GM23338 (cell line): ENCODE measurements around the gene B4GALT1. TPM values are rescaled to one million over a fixed set of nuclear protein-coding genes. Genes with fewer than 3 reads are reported as not detected.

ENCODE experiments used
- ATAC-seq: fragments of 200-7000 bp; cut with Tn5 transposase; 3 replicates; pipeline ENCODE4 v1.9.1; 2020
- DNase-seq: peaks from one replicate; pipeline ENCODE4 v3.0.0-alpha.2; 2015; ENCODE audit warnings: low spot score
- H2AFZ ChIP-seq: fragments of 200-600 bp; sonication (generic); 2 replicates; pipeline ENCODE4 v1.8.0; 2016; ENCODE audit warnings: antibody characterized with exemption, mild to moderate bottlenecking, moderate library complexity
- H3F3A ChIP-seq: fragments of 200-600 bp; sonication (generic); replicated peaks from 2 replicates; pipeline ENCODE4 v1.8.0; 2017; ENCODE audit warnings: antibody characterized with exemption, mixed run types, low read depth
- H3K27ac ChIP-seq: fragments of 200-600 bp; sonication (generic); 2 replicates; pipeline ENCODE4 v1.6.1; 2016; ENCODE audit warnings: low read depth
- H3K27me3 ChIP-seq: fragments of 200-600 bp; sonication (generic); 2 replicates; pipeline ENCODE4 v1.8.0; 2016; ENCODE audit warnings: mild to moderate bottlenecking, mixed run types, moderate library complexity; ENCODE audit not compliant: insufficient read depth
- H3K36me3 ChIP-seq: fragments of 200-600 bp; sonication (generic); 2 replicates; pipeline ENCODE4 v1.8.0; 2016; ENCODE audit warnings: mild to moderate bottlenecking; ENCODE audit not compliant: insufficient read depth
- H3K4me1 ChIP-seq: fragments of 200-600 bp; sonication (generic); 2 replicates; pipeline ENCODE4 v1.8.0; 2016; ENCODE audit warnings: mild to moderate bottlenecking, moderate library complexity; ENCODE audit not compliant: insufficient read depth
- H3K4me2 ChIP-seq: fragments of 200-600 bp; sonication (generic); 2 replicates; pipeline ENCODE4 v1.7.1; 2017; ENCODE audit warnings: mixed run types
- H3K4me3 ChIP-seq: fragments of 200-600 bp; sonication (generic); 2 replicates; pipeline ENCODE4 v1.6.1; 2016; ENCODE audit warnings: mixed run types
- H3K79me2 ChIP-seq: fragments of 200-600 bp; sonication (generic); replicated peaks from 2 replicates; pipeline ENCODE4 v1.8.0; 2017; ENCODE audit warnings: mild to moderate bottlenecking; ENCODE audit not compliant: insufficient read depth
- H3K9me2 ChIP-seq: fragments of 200-600 bp; sonication (generic); 2 replicates; pipeline ENCODE4 v1.8.0; 2017; ENCODE audit not compliant: insufficient read depth
- H4K20me1 ChIP-seq: fragments of 200-600 bp; sonication (generic); replicated peaks from 2 replicates; pipeline ENCODE4 v1.8.0; 2017; ENCODE audit warnings: mild to moderate bottlenecking; ENCODE audit not compliant: insufficient read depth
- H3K27ac Mint-ChIP-seq: 2 replicates; pipeline ENCODE4 v1.8.0; 2020; ENCODE audit warnings: inconsistent platforms, mild to moderate bottlenecking, moderate library complexity, mixed read lengths
- H3K27me3 Mint-ChIP-seq: 3 replicates; pipeline ENCODE4 v1.8.0; 2022; ENCODE audit warnings: low read depth, mild to moderate bottlenecking, moderate library complexity, mixed read lengths, inconsistent platforms; ENCODE audit not compliant: insufficient read depth, poor library complexity
- H3K36me3 Mint-ChIP-seq: 3 replicates; pipeline ENCODE4 v1.8.0; 2021; ENCODE audit warnings: low read depth, mild to moderate bottlenecking, inconsistent platforms, moderate library complexity, mixed read lengths
- H3K4me1 Mint-ChIP-seq: 3 replicates; pipeline ENCODE4 v1.8.0; 2020; ENCODE audit warnings: mild to moderate bottlenecking, inconsistent platforms, mixed read lengths
- H3K4me3 Mint-ChIP-seq: 3 replicates; pipeline ENCODE4 v1.8.0; 2021; ENCODE audit warnings: moderate library complexity, mild to moderate bottlenecking, inconsistent platforms, mixed read lengths
- H3K9me3 Mint-ChIP-seq: 3 replicates; pipeline ENCODE4 v1.8.0; 2020; ENCODE audit warnings: moderate library complexity, mild to moderate bottlenecking, inconsistent platforms, mixed read lengths
- CREB1 ChIP-seq: fragments of 250-450 bp; sonication (Bioruptor Pico); IDR thresholded peaks from 2 replicates; pipeline ENCODE4 v1.5.0; 2020; ENCODE audit warnings: low read depth, mild to moderate bottlenecking, moderate library complexity
- CTCF ChIP-seq, 2 experiments: fragments of 200-600 bp in 1 of 2; sonication (generic) in 1 of 2; conservative IDR thresholded peaks; 2 replicates each; pipeline versions ENCODE4 v1.5.1 to v1.6.1; 2016 to 2017; ENCODE audit warnings: antibody characterized with exemption in 2 of 2, low read depth in 2 of 2, mild to moderate bottlenecking in 2 of 2, moderate library complexity in 1 of 2
- EZH2 ChIP-seq: fragments of 200-600 bp; sonication (generic); IDR thresholded peaks from one replicate; pipeline ENCODE4 v1.8.0; 2017; ENCODE audit warnings: antibody characterized with exemption, mild to moderate bottlenecking, low read depth; ENCODE audit not compliant: unreplicated experiment
- EZH2phosphoT487 ChIP-seq: fragments of 200-600 bp; sonication (generic); IDR thresholded peaks from one replicate; pipeline ENCODE4 v1.8.1; 2018; ENCODE audit warnings: antibody characterized with exemption; ENCODE audit not compliant: unreplicated experiment
- JUNB ChIP-seq: IDR thresholded peaks from one replicate; pipeline ENCODE4 v1.6.1; 2016; ENCODE audit warnings: antibody characterized with exemption; ENCODE audit not compliant: unreplicated experiment
- NANOG ChIP-seq: IDR thresholded peaks from 2 replicates; pipeline ENCODE4 v1.6.1; 2016; ENCODE audit warnings: antibody characterized with exemption, borderline replicate concordance
- STAT1 ChIP-seq: IDR thresholded peaks from one replicate; pipeline ENCODE4 v1.6.1; 2016; ENCODE audit warnings: antibody characterized with exemption; ENCODE audit not compliant: unreplicated experiment
- ZNF114 ChIP-seq: fragments of 250-450 bp; sonication (Bioruptor Pico); IDR thresholded peaks from 2 replicates; pipeline ENCODE4 v1.5.0; 2020; ENCODE audit warnings: mild to moderate bottlenecking, moderate library complexity
- ZNF331 ChIP-seq: fragments of 250-450 bp; sonication (Bioruptor Pico); IDR thresholded peaks from 2 replicates; pipeline ENCODE4 v1.5.0; 2020; ENCODE audit warnings: low read depth, mild to moderate bottlenecking, moderate library complexity
- polyA plus RNA-seq: library from polyadenylated mRNA; unstranded; fragments of >200 nt; fragmentation: Nextera tagmentation; extraction: Ambion mirVana; gene quantifications from 2 replicates; pipeline ENCODE4 v1.2.1, GENCODE V29; 2016
- total RNA-seq: library from RNA; depleted of rRNA; stranded (reverse); fragments of >200 nt; shearing (Covaris generic); gene quantifications from 2 replicates; pipeline ENCODE4 v1.2.3, GENCODE V29; 2014
- TF ChIP-seq, protein P1 (sequence below): IDR thresholded peaks from 2 replicates; pipeline ENCODE4 v1.6.1; 2016; ENCODE audit warnings: antibody characterized with exemption
- TF ChIP-seq, protein P2 (sequence below): fragments of 250-450 bp; sonication (Bioruptor Pico); IDR thresholded peaks from 2 replicates; pipeline ENCODE4 v1.5.0; 2020; ENCODE audit warnings: mild to moderate bottlenecking, moderate library complexity

Gene B4GALT1
- total and polyA plus RNA-seq, 2 experiments from 2014 or later = 6.3 to 15.8 TPM

GRCh38 chr9:33155393-33155792 is 11.7 kb downstream of the B4GALT1 start:
- Histone ChIP-seq H3K4me1 (peaks cover 23% of the 10 kb centered on the region), H3K27me3 (no peaks in the 10 kb centered on the region), H3K4me2 (no peak overlapping the region), H2AFZ (no peak overlapping the region), H3K4me3 (no peak overlapping the region), H3F3A (no peaks in the 10 kb centered on the region), H3K79me2 (peaks cover 41% of the 10 kb centered on the region), H3K27ac (no peak overlapping the region), H3K9me2 (no peaks in the 10 kb centered on the region), H3K36me3 (no peaks in the 10 kb centered on the region), H4K20me1 (no peaks in the 10 kb centered on the region)
- Mint-ChIP-seq H3K27ac (no peak overlapping the region), H3K27me3 (peaks cover 7% of the 10 kb centered on the region), H3K36me3 (no peaks in the 10 kb centered on the region), H3K9me3 (no peaks in the 10 kb centered on the region), H3K4me3 (no peak overlapping the region), H3K4me1 (peaks cover 32% of the 10 kb centered on the region)
- ATAC-seq (no peak), DNase-seq (no peak)
- TF ChIP-seq ZNF114 (CRISPR knock-in tag) (no peak), ZNF331 (no peak), NANOG (no peak)

DNA sequence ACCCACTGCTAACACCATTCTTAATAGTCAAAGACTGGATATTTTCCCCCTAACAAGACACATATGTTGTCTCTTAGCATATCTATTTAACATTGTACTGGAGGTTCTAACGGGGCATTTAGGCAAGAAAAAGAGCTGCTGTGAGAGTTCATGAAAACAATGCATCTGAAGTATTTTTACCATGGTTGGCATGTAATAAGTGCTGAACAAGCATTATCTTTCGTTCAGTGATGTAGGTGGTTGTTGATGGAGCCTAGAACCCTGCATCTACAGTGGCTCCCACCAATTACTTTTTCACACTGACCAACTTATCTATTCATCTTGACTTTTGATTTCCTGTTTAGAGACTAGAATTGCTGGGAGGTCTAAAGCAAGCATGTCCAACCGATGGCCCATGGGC is 12.8 kb downstream of the B4GALT1 start:
- H2AFZ ChIP-seq = no peak overlapping the region
- peaks cover 40% of the 10 kb centered on the region for H3K79me2 ChIP-seq
- H3K9me2 ChIP-seq = no peaks in the 10 kb centered on the region
- TF ChIP-seq, protein P1, sequence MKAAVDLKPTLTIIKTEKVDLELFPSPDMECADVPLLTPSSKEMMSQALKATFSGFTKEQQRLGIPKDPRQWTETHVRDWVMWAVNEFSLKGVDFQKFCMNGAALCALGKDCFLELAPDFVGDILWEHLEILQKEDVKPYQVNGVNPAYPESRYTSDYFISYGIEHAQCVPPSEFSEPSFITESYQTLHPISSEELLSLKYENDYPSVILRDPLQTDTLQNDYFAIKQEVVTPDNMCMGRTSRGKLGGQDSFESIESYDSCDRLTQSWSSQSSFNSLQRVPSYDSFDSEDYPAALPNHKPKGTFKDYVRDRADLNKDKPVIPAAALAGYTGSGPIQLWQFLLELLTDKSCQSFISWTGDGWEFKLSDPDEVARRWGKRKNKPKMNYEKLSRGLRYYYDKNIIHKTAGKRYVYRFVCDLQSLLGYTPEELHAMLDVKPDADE = no peak
- TF ChIP-seq EZH2 (no peak), JUNB (no peak), ZNF331 (no peak), ZNF114 (CRISPR knock-in tag) (no peak), NANOG (no peak), CREB1 (CRISPR knock-in tag) (no peak), STAT1 (no peak), CTCF (conservative IDR thresholded peaks at IDR 0.05; ENCODE audit: low read depth in 2 of 2) (no peak), EZH2phosphoT487 (no peak)
- TF ChIP-seq, protein P2, sequence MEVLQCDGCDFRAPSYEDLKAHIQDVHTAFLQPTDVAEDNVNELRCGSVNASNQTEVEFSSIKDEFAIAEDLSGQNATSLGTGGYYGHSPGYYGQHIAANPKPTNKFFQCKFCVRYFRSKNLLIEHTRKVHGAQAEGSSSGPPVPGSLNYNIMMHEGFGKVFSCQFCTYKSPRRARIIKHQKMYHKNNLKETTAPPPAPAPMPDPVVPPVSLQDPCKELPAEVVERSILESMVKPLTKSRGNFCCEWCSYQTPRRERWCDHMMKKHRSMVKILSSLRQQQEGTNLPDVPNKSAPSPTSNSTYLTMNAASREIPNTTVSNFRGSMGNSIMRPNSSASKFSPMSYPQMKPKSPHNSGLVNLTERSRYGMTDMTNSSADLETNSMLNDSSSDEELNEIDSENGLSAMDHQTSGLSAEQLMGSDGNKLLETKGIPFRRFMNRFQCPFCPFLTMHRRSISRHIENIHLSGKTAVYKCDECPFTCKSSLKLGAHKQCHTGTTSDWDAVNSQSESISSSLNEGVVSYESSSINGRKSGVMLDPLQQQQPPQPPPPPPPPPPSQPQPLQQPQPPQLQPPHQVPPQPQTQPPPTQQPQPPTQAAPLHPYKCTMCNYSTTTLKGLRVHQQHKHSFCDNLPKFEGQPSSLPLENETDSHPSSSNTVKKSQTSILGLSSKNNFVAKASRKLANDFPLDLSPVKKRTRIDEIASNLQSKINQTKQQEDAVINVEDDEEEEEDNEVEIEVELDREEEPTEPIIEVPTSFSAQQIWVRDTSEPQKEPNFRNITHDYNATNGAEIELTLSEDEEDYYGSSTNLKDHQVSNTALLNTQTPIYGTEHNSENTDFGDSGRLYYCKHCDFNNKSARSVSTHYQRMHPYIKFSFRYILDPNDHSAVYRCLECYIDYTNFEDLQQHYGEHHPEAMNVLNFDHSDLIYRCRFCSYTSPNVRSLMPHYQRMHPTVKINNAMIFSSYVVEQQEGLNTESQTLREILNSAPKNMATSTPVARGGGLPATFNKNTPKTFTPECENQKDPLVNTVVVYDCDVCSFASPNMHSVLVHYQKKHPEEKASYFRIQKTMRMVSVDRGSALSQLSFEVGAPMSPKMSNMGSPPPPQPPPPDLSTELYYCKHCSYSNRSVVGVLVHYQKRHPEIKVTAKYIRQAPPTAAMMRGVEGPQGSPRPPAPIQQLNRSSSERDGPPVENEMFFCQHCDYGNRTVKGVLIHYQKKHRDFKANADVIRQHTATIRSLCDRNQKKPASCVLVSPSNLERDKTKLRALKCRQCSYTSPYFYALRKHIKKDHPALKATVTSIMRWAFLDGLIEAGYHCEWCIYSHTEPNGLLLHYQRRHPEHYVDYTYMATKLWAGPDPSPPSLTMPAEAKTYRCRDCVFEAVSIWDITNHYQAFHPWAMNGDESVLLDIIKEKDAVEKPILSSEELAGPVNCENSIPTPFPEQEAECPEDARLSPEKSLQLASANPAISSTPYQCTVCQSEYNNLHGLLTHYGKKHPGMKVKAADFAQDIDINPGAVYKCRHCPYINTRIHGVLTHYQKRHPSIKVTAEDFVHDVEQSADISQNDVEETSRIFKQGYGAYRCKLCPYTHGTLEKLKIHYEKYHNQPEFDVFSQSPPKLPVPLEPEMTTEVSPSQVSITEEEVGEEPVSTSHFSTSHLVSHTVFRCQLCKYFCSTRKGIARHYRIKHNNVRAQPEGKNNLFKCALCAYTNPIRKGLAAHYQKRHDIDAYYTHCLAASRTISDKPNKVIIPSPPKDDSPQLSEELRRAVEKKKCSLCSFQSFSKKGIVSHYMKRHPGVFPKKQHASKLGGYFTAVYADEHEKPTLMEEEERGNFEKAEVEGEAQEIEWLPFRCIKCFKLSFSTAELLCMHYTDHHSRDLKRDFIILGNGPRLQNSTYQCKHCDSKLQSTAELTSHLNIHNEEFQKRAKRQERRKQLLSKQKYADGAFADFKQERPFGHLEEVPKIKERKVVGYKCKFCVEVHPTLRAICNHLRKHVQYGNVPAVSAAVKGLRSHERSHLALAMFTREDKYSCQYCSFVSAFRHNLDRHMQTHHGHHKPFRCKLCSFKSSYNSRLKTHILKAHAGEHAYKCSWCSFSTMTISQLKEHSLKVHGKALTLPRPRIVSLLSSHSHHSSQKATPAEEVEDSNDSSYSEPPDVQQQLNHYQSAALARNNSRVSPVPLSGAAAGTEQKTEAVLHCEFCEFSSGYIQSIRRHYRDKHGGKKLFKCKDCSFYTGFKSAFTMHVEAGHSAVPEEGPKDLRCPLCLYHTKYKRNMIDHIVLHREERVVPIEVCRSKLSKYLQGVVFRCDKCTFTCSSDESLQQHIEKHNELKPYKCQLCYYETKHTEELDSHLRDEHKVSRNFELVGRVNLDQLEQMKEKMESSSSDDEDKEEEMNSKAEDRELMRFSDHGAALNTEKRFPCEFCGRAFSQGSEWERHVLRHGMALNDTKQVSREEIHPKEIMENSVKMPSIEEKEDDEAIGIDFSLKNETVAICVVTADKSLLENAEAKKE = no peak

More for the DNA sequence above, 12.8 kb downstream of the B4GALT1 start:
- H3K4me3 Mint-ChIP-seq = no peak overlapping the region
- H3K4me1 Mint-ChIP-seq = peaks cover 25% of the 10 kb centered on the region
- H3F3A ChIP-seq = no peaks in the 10 kb centered on the region
- H3K27me3 Mint-ChIP-seq = peaks cover 7% of the 10 kb centered on the region
- ATAC-seq (no peak), DNase-seq (no peak)
- H3K4me2 ChIP-seq = no peak overlapping the region
- no peaks in the 10 kb centered on the region for H3K36me3 Mint-ChIP-seq
- no peaks in the 10 kb centered on the region for H3K36me3 ChIP-seq
- H3K4me1 ChIP-seq = peaks cover 18% of the 10 kb centered on the region
- no peak overlapping the region for H3K27ac ChIP-seq
- H3K4me3 ChIP-seq = no peak overlapping the region
- H3K9me3 Mint-ChIP-seq = no peaks in the 10 kb centered on the region
- H4K20me1 ChIP-seq = no peaks in the 10 kb centered on the region
- no peaks in the 10 kb centered on the region for H3K27me3 ChIP-seq
- H3K27ac Mint-ChIP-seq = no peak overlapping the region
